IMR-90 (cell line): ENCODE data around the gene PRELID1. TPM values are rescaled to one million over a fixed set of nuclear protein-coding genes. Genes with fewer than 3 reads are reported as not detected.

Experiments used
- ATAC-seq: fragments of 200-7000 bp; cut with Tn5 transposase; 2 replicates; pipeline ENCODE4 v1.9.1; 2020; ENCODE audit warnings: low read depth, mild to moderate bottlenecking, moderate library complexity
- BruUV-seq: library from RNA; stranded (reverse); fragments of 400-500 nt; replicated peaks from 2 replicates; lab custom pipeline; 2021; lab: Mats Ljungman, UMichigan
- CTCF ChIA-PET: fragments of 300-600 bp; formaldehyde crosslinking; extraction: SDS; loops from one replicate; lab custom pipeline; 2021; ENCODE audit warnings: antibody characterized with exemption; lab: Yijun Ruan, JAX
- POLR2A ChIA-PET: fragments of 300-600 bp; sonication (Branson Sonifier 250); formaldehyde crosslinking; loops from one replicate; lab custom pipeline; 2022; ENCODE audit warnings: antibody characterized with exemption; ENCODE audit not compliant: unreplicated experiment; lab: Charles Lee
- DNase-seq: peaks from one replicate; pipeline ENCODE4 v3.0.0; 2013
- H2AFZ ChIP-seq: replicated peaks from 2 replicates; pipeline ENCODE3; 2013; ENCODE audit warnings: low read length, mild to moderate bottlenecking; ENCODE audit not compliant: poor library complexity
- H2AK5ac ChIP-seq: 2 replicates; pipeline ENCODE4 v1.6.1; 2013; ENCODE audit warnings: low read depth, low read length, inconsistent platforms
- H2AK9ac ChIP-seq: replicated peaks from 2 replicates; pipeline ENCODE3; 2013; ENCODE audit warnings: mild to moderate bottlenecking, low read depth, low read length, moderate library complexity; ENCODE audit not compliant: poor library complexity
- H2BK120ac ChIP-seq: 2 replicates; pipeline ENCODE4 v1.6.1; 2013; ENCODE audit warnings: low read depth, low read length, inconsistent platforms
- H2BK15ac ChIP-seq: 3 replicates; pipeline ENCODE4 v1.6.1; 2013; ENCODE audit warnings: low read depth, low read length, inconsistent platforms
- H2BK20ac ChIP-seq: 2 replicates; pipeline ENCODE4 v1.6.1; 2013; ENCODE audit warnings: low read depth, mild to moderate bottlenecking, inconsistent platforms, low read length, moderate library complexity
- H2BK5ac ChIP-seq: 2 replicates; pipeline ENCODE4 v1.6.1; 2013; ENCODE audit warnings: mild to moderate bottlenecking, low read depth, low read length, inconsistent platforms; ENCODE audit not compliant: poor library complexity, severe bottlenecking
- H3K14ac ChIP-seq: replicated peaks from 2 replicates; pipeline ENCODE4 v1.6.1; 2013; ENCODE audit warnings: low read depth, low read length, inconsistent platforms
- H3K18ac ChIP-seq: 2 replicates; pipeline ENCODE4 v1.6.1; 2013; ENCODE audit warnings: low read depth, low read length, control low read depth
- H3K23ac ChIP-seq: 2 replicates; pipeline ENCODE4 v1.6.1; 2013; ENCODE audit warnings: low read depth, low read length, inconsistent platforms
- H3K27ac ChIP-seq: 2 replicates; pipeline ENCODE4 v1.5.1; 2013; ENCODE audit warnings: mild to moderate bottlenecking, control low read depth, low read length; ENCODE audit not compliant: insufficient read depth
- H3K27me3 ChIP-seq: 2 replicates; pipeline ENCODE4 v1.6.1; 2013; ENCODE audit warnings: low read length; ENCODE audit not compliant: control insufficient read depth, insufficient read depth
- H3K36me3 ChIP-seq: 2 replicates; pipeline ENCODE4 v1.6.1; 2013; ENCODE audit warnings: low read length, mixed read lengths; ENCODE audit not compliant: control insufficient read depth, insufficient read depth
- H3K4ac ChIP-seq: 2 replicates; pipeline ENCODE4 v1.6.1; 2013; ENCODE audit warnings: low read depth, low read length, inconsistent platforms
- H3K4me1 ChIP-seq: 2 replicates; pipeline ENCODE4 v1.6.1; 2013; ENCODE audit warnings: low read length, mixed read lengths; ENCODE audit not compliant: control insufficient read depth, insufficient read depth
- H3K4me2 ChIP-seq: 2 replicates; pipeline ENCODE4 v1.6.1; 2013; ENCODE audit warnings: low read depth, mild to moderate bottlenecking, control low read depth, low read length, moderate library complexity
- H3K4me3 ChIP-seq: 2 replicates; pipeline ENCODE4 v1.5.1; 2013; ENCODE audit warnings: low read depth, mild to moderate bottlenecking, control low read depth, low read length, moderate library complexity; ENCODE audit not compliant: insufficient read depth
- H3K56ac ChIP-seq: 2 replicates; pipeline ENCODE4 v1.6.1; 2013; ENCODE audit warnings: low read length, inconsistent platforms; ENCODE audit not compliant: insufficient read depth; ENCODE audit errors: extremely low read depth
- H3K79me1 ChIP-seq, 2 experiments: 2 replicates each; pipeline ENCODE4 v1.6.1; 2013; ENCODE audit warnings: low read length in 2 of 2, inconsistent platforms in 1 of 2, low read depth in 1 of 2
- H3K9ac ChIP-seq: 2 replicates; pipeline ENCODE4 v1.6.1; 2013; ENCODE audit warnings: low read depth, low read length, control low read depth
- H3K9me1 ChIP-seq: 2 replicates; pipeline ENCODE4 v1.6.1; 2013; ENCODE audit warnings: low read length, inconsistent platforms; ENCODE audit not compliant: insufficient read depth
- H3K9me3 ChIP-seq: 2 replicates; pipeline ENCODE4 v1.6.1; 2013; ENCODE audit warnings: low read length; ENCODE audit not compliant: control insufficient read depth, insufficient read depth
- H4K20me1 ChIP-seq: 2 replicates; pipeline ENCODE4 v1.6.1; 2013; ENCODE audit warnings: low read length, inconsistent platforms; ENCODE audit not compliant: insufficient read depth
- H4K5ac ChIP-seq: 2 replicates; pipeline ENCODE4 v1.6.1; 2013; ENCODE audit warnings: mild to moderate bottlenecking, low read depth, low read length, control low read depth
- H4K8ac ChIP-seq, 2 experiments: 2 replicates each; pipeline ENCODE4 v1.6.1; 2013; ENCODE audit warnings: low read depth in 2 of 2, low read length in 2 of 2, control low read depth in 1 of 2, inconsistent platforms in 1 of 2
- H4K91ac ChIP-seq: 2 replicates; pipeline ENCODE4 v1.6.1; 2013; ENCODE audit warnings: low read depth, low read length, inconsistent platforms; ENCODE audit not compliant: insufficient read depth
- MAZ ChIP-seq: IDR thresholded peaks from 2 replicates; pipeline ENCODE4 v1.6.1; 2012; ENCODE audit warnings: low read depth, mild to moderate bottlenecking, low read length, improper control_type of control experiment, moderate library complexity, borderline replicate concordance
- POLR2A ChIP-seq: IDR thresholded peaks from 2 replicates; pipeline ENCODE4 v1.6.1; 2012; ENCODE audit warnings: mild to moderate bottlenecking, low read depth, low read length
- WGBS, 2 experiments: methylation state at CpG; one replicate each; pipeline versions ENCODE4 v1.1.5 to v1.1.7; 2013; ENCODE audit warnings: missing lambda C conversion rate in 2 of 2; ENCODE audit not compliant: insufficient read length in 1 of 2; ENCODE audit errors: extremely low coverage in 2 of 2; 5-methylcytosine and 5-hydroxymethylcytosine counted together
- dilution Hi-C: fragments of 300-500 bp; cut with HindIII; formaldehyde crosslinking; loops from one replicate; pipeline ENCODE4 v1.14.3; 2018; ENCODE audit warnings: low sequenced_read_pairs; ENCODE audit not compliant: unreplicated experiment
- in situ Hi-C: fragments of 300-500 bp; cut with MboI; formaldehyde crosslinking; loops from 3 replicates; pipeline ENCODE4 v1.14.3; 2019; ENCODE audit warnings: low sequenced_read_pairs, inconsistent platforms, mixed read lengths
- intact Hi-C: fragments of 100-400 bp; cut with micrococcal nuclease; formaldehyde crosslinking; loops from 2 replicates; pipeline ENCODE4 v1.10.0; 2022
- polyA plus RNA-seq, 3 experiments: library from polyadenylated mRNA; depleted of rRNA; stranded (reverse); fragments of >200 nt; gene quantifications; 2 replicates each; pipeline ENCODE4 v1.2.3, GENCODE V29; 2012; ENCODE audit warnings: low replicate concordance in 1 of 3
- total RNA-seq: library from RNA; depleted of rRNA; stranded (reverse); fragments of >200 nt; gene quantifications from 2 replicates; pipeline ENCODE4 v1.2.3, GENCODE V29; 2012
- TF ChIP-seq, protein P1 (sequence below): fragments of 150-350 bp; IDR thresholded peaks from 2 replicates; pipeline ENCODE4 v1.6.1; 2017; ENCODE audit warnings: mild to moderate bottlenecking, antibody characterized with exemption, low read length, low read depth

PRELID1 gene
- total and polyA plus RNA-seq, 2 of the 4 experiments (the other 2 are of a cell fraction), result 116 to 239 TPM

DNA sequence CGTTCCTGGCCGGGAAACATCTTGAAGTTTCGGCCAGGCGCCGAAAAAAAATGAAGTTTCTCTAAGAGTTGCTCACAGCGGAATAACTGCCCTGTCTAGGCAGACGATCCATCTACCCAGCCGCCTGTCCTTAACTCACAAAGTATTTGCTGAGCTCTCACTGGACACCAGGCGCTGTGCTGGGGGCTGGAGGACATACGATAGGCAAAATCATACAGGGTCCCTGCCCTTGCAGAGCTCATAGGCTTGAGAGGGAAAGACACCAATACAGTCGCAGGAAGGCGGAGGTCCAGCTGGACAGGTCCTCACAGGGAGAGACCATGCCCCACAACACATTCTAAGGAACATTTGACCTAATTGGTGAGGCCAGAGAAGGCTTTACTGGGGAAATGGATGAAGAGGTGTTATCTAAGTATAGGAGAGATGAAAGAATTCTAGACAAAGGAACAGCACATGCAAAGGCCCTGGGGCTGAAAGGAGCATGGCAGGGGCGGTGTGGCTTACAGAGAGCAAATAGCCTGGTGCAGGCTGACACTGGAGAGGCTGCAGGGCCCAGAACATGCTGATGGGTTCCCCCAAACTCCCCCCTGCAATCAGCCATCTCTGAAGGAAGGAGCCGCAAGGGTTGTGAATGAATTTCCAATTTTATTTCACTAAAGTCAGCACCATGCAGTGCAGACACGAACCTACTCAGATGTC is 10.1 kb downstream of the PRELID1 start (continued):
- TF ChIP-seq, protein P1, sequence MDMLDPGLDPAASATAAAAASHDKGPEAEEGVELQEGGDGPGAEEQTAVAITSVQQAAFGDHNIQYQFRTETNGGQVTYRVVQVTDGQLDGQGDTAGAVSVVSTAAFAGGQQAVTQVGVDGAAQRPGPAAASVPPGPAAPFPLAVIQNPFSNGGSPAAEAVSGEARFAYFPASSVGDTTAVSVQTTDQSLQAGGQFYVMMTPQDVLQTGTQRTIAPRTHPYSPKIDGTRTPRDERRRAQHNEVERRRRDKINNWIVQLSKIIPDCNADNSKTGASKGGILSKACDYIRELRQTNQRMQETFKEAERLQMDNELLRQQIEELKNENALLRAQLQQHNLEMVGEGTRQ, result no peak

DNA sequence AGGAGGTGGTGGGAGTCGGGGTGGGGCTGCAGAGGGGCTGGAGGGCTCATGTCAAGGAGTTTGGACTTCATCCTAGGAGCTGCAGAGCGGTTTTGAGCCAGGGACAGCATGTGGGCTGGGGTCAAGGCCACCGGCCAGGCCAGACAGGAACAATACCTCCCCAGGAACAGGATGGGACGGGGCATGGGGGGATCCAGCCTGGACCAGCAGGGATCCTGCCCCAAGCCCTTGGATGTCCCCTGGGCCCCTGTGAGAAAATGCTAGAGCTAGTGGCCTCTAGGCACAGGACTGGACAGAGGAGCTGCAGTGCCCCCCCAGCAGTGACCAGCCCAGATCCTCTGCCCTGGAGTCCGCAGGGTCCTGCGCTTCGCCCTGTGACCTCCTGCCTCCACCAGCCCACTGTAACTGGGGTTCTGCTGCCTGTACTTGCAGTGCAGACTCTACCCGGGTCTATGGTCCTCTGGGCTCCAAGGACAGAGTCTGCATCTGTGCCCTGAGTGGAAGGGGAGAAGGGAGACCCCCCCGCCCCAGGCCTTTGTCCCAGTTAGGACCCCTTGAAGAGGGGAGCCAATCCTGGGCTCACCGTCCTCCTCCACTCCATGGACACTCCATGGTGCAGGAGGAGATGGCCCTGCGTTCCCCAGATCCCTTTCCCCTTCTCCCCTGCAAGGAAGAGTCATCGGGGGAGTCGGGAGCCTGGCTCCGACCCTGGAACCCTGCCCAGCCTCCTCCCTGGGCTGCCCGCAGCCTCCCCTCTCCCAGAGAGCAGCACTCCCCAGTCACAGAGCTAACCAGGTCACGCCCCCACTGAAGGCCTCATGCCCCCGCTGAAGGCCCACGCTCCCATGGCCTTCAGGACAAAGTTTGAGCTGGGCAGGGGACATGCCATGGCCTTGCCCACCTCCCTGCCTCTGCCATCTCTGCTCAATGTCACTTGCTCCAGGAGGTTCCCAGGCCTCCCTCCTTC is 11.1 kb downstream of the PRELID1 start:
- peaks cover 35% of the 10 kb centered on the region for H4K20me1 ChIP-seq
- no peaks in the 10 kb centered on the region for H3K27me3 ChIP-seq
- dilution Hi-C loops (no loop called here), in situ Hi-C loops (loop anchor here (5.0 kb wide), 1 partner anchor 133 kb away; the partner anchor contains the start of gene PRR7), intact Hi-C loops (no loop called here)
- H3K4ac ChIP-seq, result no peak overlapping the region
- H3K36me3 ChIP-seq, result no peaks in the 10 kb centered on the region; the same call in 1 of the 2 replicates
- H3K9me1 ChIP-seq, result 0 out of 2 replicates have a peak, but pooled peaks cover 2% of the 10 kb centered on the region
- CTCF ChIA-PET, result no interaction called here
- H3K9me3 ChIP-seq, result no peaks in the 10 kb centered on the region
- no peak overlapping the region for H2BK5ac ChIP-seq
- no peak overlapping the region for H4K91ac ChIP-seq
- no TSS peak for BruUV-seq
- WGBS, 2 experiments, result 80% methylated on average over 1 of the region's 18 CpGs; no CpG with 5 or more reads in 1 of the 2 experiments
- ATAC-seq (no peak), DNase-seq (no peak)
- POLR2A ChIA-PET, result no interaction called here
- TF ChIP-seq POLR2A, result no peak
- no peak for TF ChIP-seq MAZ
- TF ChIP-seq, protein P1, result no peak
- H4K5ac ChIP-seq, result no peak overlapping the region
- no peak overlapping the region for H3K4me3 ChIP-seq
- H2BK120ac ChIP-seq, result no peak overlapping the region
- H3K14ac ChIP-seq, result no peak overlapping the region
- no peak overlapping the region for H3K9ac ChIP-seq
- no peak overlapping the region for H2BK20ac ChIP-seq
- H3K4me2 ChIP-seq, result no peak overlapping the region
- no peak overlapping the region for H3K27ac ChIP-seq
- H2AFZ ChIP-seq, result peak overlapping the region; percentile 32
- no peak overlapping the region for H3K23ac ChIP-seq
- H2AK9ac ChIP-seq, result peak overlapping the region; percentile 82
- no peak overlapping the region for H3K18ac ChIP-seq
- H2AK5ac ChIP-seq, result no peak overlapping the region
- H3K4me1 ChIP-seq, result peaks cover 7% of the 10 kb centered on the region; the same call in 1 of the 2 replicates
- H3K56ac ChIP-seq, result no peak overlapping the region
- peaks cover 9 to 35% of the 10 kb centered on the region in 2 experiments; a peak in 3 of 4 replicates for H3K79me1 ChIP-seq
- no peak overlapping the region for H4K8ac ChIP-seq
- no peak overlapping the region for H2BK15ac ChIP-seq
